ENCODE results near the gene LRRC74B.

The LRRC74B gene

DNA sequence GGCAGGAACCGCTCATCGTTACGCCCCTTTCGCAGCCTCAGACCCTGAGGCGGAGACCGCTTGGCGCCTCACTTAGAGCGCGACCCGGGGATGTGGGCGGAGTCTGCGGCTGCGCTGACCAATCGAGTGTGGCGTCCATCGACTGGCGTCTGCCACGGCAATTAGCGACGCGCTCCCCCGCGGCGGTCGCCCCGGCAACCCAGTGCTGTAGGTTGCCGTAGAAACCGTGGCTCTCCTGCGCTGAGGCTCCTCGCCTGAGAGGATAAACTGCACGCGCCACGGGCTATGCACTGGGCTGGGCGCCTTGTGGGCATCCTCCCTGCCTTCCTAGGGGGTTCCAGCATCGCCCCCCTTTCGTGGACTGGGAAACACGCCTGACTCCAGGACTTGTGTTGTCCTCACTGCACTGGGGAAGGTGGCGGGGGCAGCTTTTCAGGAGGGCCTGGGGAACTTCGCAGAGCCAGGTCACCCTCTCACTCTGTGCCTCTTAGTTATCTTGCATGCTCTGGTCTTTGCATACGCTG, 31.5 kb upstream of the LRRC74B start:
- no peak for DNase-seq (ENCODE audit: low read depth)

DNA sequence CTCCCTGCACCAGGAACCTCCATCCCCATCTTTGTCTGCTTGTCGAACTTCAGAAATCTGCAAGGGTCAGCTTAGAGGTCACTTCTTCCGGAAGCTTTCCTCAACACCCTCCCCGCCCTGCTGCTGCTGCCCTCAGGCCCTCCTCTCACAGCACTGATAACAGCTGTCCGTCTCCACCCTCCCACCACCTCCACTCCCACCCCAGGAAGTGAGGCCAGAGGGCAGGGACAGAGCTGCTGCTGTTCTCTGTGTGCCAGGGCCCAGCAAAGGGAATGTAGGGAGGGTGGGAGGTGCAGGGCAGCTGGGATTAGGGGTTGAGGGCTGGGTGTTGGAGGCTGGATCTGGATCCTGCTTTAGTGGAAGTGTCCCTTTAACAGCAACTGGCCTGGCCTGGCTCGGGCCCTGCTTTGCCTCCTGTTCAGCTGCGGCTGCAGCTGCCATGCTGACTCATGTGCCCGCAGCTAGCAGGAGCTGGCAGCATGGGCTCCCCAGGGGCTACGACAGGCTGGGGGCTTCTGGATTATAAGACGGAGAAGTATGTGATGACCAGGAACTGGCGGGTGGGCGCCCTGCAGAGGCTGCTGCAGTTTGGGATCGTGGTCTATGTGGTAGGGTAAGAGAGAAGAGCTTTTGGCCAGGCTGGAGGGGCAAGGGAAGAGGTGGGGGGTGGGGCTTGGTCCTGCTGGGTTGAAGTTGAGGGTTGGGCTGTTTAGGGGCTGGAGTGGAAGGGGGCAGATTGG, 30.9 kb upstream of the LRRC74B start, which contains the start of gene P2RX6:
Gene P2RX6, plus strand, starts transcription at position 440 of the 740 bp plus-strand sequence. Its CDS starts 10 bp downstream, at position 450.
- DNase-seq (ENCODE audit: low read depth): no peak

DNA sequence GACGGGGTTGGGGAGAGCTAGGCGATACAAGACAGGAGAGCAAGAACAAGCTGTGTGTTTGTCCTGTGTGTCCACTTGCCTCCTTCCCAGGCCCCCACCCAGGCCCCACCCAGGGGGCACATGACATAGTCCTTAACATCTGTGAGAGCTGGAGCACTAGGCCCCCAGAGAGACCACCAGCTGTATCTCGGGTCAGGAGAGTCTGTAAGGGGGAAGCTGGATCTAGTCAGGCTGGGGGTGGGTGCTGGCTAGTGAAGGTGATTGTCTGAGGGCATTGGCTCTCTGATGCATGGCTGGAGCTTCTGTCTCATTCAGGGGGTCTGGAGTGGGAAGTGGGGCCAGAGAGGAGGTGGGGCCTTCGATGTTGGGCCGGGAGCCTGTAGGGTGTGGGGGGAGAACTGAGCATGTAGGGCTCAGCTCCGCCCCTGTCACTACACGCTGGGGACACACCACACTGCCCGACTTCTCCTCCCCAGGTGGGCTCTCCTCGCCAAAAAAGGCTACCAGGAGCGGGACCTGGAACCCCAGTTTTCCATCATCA, 30.2 kb upstream of the LRRC74B start:
- no peak for DNase-seq (ENCODE audit: low read depth)

GRCh38 chr22:21016644-21017420, 28.9 kb upstream of the LRRC74B start:
- DNase-seq (ENCODE audit: low read depth): no peak

- no peak for DNase-seq (ENCODE audit: low read depth)
Observed at GRCh38 chr22:21018314-21018713, 27.4 kb upstream of the LRRC74B start.

GRCh38 chr22:21020802-21021429, 24.8 kb upstream of the LRRC74B start:
- DNase-seq (ENCODE audit: low read depth): no peak

- no peak for DNase-seq (ENCODE audit: low read depth)
Observed at GRCh38 chr22:21022507-21022906, 23.2 kb upstream of the LRRC74B start.

DNA sequence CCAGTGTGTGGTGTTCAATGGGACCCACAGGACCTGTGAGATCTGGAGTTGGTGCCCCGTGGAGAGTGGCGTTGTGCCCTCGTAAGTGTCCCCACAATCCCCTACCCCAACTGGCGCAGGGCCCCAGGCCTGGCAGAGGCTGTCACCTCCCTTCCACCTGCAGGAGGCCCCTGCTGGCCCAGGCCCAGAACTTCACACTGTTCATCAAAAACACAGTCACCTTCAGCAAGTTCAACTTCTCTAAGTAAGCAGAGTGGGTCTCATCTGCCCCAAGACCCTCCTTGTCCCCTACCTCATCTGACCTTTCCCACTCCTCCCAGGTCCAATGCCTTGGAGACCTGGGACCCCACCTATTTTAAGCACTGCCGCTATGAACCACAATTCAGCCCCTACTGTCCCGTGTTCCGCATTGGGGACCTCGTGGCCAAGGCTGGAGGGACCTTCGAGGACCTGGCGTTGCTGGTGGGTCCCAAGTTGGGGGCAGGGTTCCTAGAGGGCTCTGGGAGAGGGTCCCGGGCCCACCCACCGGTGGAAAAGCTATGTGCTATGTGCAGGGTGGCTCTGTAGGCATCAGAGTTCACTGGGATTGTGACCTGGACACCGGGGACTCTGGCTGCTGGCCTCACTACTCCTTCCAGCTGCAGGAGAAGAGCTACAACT, 22.7 kb upstream of the LRRC74B start:
- no peak for DNase-seq (ENCODE audit: low read depth)

DNA sequence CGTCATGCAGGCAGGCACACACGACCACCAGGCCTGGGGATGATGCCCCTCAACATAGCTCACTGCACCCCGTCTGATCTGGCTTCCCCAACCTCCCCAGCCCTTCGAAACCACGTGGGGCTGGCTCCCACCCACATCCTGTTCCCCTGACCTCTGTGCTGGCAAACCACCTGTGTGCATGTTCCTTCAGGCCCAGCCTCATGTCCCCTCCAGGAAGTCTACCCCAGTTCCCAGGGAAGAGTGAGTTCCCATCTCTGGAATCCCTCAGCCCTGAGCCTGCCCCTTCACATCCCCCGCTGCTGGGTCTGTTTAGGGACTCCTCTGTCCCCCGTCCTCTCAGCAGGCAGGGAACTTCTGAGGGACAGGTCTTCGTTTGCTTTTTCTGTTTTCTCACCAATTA, 20.5 kb upstream of the LRRC74B start:
- DNase-seq (ENCODE audit: low read depth): no peak

DNA sequence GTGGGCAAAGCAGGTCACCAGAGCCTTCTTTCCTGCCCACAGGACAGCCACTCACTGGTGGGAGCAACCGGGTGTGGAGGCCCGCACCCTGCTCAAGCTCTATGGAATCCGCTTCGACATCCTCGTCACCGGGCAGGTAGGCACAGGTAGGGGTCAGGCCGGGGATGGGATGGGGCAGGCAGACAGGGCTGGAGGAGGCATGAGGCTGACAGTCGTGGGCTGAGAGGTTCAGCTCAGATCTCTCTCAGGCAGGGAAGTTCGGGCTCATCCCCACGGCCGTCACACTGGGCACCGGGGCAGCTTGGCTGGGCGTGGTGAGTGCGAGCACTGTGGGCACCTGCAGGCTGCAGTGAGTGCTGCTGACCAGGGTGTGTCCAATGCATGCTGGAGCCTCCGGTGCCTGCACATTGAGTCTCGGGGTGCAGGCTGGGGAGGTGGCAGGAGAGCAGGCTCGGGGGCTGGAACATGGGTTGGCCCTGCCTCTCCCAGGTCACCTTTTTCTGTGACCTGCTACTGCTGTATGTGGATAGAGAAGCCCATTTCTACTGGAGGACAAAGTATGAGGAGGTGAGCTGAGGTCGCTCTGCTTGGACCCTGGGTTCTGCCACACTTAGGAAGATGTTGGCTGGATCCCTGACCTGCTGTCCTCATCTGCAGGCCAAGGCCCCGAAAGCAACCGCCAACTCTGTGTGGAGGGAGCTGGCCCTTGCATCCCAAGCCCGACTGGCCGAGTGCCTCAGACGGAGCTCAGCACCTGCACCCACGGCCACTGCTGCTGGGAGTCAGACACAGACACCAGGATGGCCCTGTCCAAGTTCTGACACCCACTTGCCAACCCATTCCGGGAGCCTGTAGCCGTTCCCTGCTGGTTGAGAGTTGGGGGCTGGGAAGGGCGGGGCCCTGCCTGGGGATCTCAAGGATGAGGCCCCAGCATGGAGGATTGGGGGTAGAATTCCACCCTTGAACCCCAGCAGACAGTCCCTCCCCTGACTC, 19.7 kb upstream of the LRRC74B start:
- no peak for DNase-seq (ENCODE audit: low read depth)

GRCh38 chr22:21026783-21027692, 18.7 kb upstream of the LRRC74B start:
- DNase-seq (ENCODE audit: low read depth): no peak

- DNase-seq (ENCODE audit: low read depth): no peak
Observed at GRCh38 chr22:21028277-21029251, 17.2 kb upstream of the LRRC74B start.

DNA sequence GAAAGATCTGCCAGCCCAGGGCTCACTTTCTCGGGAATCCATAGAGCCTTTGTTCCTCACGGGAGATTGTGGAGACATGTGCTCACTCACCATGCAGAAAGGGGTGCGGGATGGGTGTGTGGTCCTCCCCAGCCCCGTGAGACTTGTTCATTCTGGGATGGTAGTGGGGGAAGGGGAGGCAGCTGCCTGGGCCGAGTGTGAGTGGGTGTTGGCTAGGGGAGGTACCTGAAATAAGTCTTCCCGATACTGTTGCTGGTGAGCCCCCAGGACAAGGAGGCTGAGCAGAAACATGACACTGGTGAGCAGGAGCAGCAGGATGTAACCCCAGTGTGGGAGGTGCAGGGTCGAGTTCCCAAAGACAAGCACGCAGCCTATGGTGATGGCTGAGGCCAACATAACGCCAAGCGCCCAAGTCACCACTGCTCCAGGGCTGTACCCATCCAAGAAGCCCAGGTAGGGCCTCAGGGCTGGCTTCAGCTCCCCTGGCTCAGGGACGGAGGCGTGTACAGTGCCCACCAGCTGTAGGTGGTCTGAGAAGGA, 16.2 kb upstream of the LRRC74B start:
- no peak for DNase-seq (ENCODE audit: low read depth)

GRCh38 chr22:21030032-21030431, 15.7 kb upstream of the LRRC74B start:
- no peak for DNase-seq (ENCODE audit: low read depth)

DNA sequence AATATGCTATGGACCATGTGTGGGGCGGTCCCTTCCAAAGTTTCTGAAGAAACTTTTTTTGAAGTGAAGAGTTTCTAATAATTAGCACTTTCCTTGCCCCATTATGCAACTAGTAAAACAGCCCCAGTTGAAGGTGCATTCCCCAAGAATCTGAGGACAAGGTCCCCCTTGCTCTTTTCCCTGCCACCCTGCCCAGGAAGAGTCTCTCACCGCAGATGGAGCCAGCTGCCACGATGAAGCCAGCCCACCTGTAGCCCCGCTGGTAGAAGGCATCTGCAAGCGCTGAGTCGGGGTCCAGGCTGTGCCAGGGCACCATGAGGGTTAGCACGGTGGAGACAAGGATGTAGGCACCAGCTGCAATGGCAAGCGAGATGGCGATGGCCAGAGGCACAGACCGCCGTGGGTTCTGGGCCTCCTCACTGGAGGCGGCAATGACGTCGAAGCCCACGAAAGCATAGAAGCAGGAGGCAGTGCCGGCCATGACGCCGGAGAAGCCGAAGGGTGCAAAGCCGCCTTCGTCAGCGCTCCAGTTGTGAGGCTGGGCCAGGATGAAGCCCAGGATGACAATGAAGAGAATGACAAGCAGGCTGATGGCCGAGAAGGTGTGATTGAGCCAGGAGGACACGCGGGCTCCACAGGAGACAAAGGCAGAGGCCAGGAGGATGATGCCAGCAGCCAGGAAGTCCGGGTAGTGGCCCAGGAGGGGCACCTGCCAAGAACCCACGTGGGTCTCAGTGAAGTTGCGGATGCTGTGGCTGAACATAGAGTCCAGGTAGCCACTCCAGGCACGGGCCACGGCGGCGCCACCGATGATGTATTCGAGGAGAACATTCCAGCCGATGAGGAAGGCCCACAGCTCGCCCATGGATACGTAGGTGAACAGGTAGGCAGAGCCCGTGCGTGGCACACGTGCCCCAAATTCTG, 14.9 kb upstream of the LRRC74B start:
- DNase-seq (ENCODE audit: low read depth): no peak

DNA sequence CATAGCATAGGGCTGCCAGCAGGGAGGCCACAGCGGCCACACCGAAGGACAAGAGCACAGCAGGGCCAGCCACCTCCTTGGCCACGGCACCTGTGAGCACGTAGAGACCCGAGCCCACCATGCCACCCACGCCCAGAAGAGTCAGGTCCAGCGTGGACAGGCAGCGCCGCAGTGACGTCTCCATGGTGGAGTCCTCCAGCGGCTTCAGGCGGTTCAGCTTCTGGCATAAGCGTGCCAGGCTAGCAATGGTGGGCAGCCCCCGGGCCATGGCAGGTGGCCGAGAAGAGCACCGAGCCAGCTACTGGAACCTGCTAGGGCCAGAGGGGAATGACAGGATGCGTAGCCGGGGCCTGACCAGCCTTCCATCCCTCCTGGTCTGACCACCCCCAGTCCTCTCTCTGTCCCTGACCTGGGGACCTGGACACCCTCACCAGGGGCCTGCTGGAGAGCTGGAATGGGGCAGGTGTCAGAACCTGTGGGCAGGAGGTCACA, 14.2 kb upstream of the LRRC74B start:
- no peak for DNase-seq (ENCODE audit: low read depth)

Measured in HS-27A (cell line).